PC-3 (cell line): ENCODE measurements around the gene PKNOX2.

Experiments
- CTCF ChIP-seq: fragments of 300-600 bp; sonication (generic); conservative IDR thresholded peaks from 2 replicates; pipeline ENCODE4 v1.5.1; 2017; ENCODE audit warnings: antibody characterized with exemption, low read depth, mild to moderate bottlenecking, low read length
- EZH2 ChIP-seq: fragments of 300-600 bp; sonication (generic); IDR thresholded peaks from one replicate; pipeline ENCODE4 v1.6.1; 2017; ENCODE audit warnings: antibody characterized with exemption, mild to moderate bottlenecking, low read length; ENCODE audit not compliant: unreplicated experiment

GRCh38 chr11:125408311-125408711, 243.8 kb downstream of the PKNOX2 start:
- TF ChIP-seq EZH2 (no peak), CTCF (no peak)
